Mucosa of descending colon (tissue), 3 donors: ENCODE data around the gene EPHA6. TPM values are rescaled to one million over a fixed set of nuclear protein-coding genes. Genes with fewer than 3 reads are reported as not detected.

Experiments
- ATAC-seq: fragments of 200-7000 bp; cut with Tn5 transposase; one replicate; pipeline ENCODE4 v1.9.1; 2020; ENCODE audit warnings: mild to moderate bottlenecking, moderate library complexity
- DNase-seq, 3 donors: peaks; one replicate each; pipeline ENCODE4 v3.0.0-alpha.2; 2020
- H3K36me3 ChIP-seq: fragments of 200-600 bp; one replicate; pipeline ENCODE4 v1.8.0; 2021; ENCODE audit warnings: low read depth, mild to moderate bottlenecking
- H3K4me1 ChIP-seq: fragments of 200-600 bp; one replicate; pipeline ENCODE4 v1.8.0; 2021; ENCODE audit warnings: low read depth, mild to moderate bottlenecking
- H3K4me3 ChIP-seq: fragments of 200-600 bp; one replicate; pipeline ENCODE4 v1.8.0; 2021; ENCODE audit warnings: mild to moderate bottlenecking
- H3K9me3 ChIP-seq: fragments of 200-600 bp; one replicate; pipeline ENCODE4 v1.8.0; 2021; ENCODE audit warnings: mild to moderate bottlenecking
- intact Hi-C, 2 donors: fragments of 100-400 bp; cut with DNase I in 1 of 2; cut with micrococcal nuclease in 1 of 2; formaldehyde crosslinking; loops; one replicate each; pipeline versions ENCODE4 v1.11.0 to v1.11.1; 2022; cut with DNase I, micrococcal nuclease
- total RNA-seq, 3 donors: library from RNA; stranded (reverse); fragmentation: NEBNext Ultra II Directional in 2 of 3; extraction: Animal tissue kit (Norgen Biotek cat#: 25700) in 2 of 3; gene quantifications; one replicate each; pipeline versions ENCODE4 v1.2.1 to v1.2.4, GENCODE V29; 2021 to 2023
- TF ChIP-seq, protein P1 (sequence below): fragments of 200-600 bp; IDR thresholded peaks from one replicate; pipeline ENCODE4 v1.8.0; 2022; ENCODE audit warnings: antibody characterized with exemption, mild to moderate bottlenecking
- donor health status: DM: no; HTN: no; CAD: no; lungs with moderate emphysema.
- donor health status: DM: no; HTN: no; CAD: no.
- donor health status: DM: no; HTN: yes; CAD: no.

EPHA6 gene
- total RNA-seq, 3 donors from 2014 or later: 0.55 to 24.8 (median 1.5) TPM

DNA sequence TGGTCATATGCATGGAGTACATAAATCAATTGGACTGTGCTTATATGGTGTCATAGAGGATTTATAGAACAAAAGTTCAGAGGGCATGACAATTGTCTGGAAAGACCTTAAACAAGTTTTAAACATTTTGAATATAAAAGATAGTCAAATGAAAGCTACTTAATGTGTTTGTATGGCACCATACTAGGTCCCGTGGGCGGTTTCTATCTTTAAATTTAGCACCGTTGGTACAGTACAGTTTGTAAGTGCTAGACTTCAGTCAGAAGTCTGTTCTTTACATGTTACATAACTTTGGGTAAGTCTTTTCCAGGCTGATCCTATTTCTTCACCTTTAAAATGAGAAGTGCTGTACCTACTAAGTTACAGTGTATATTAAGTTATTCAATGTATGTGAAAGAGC is 576.8 kb downstream of the EPHA6 start:
- no peak for DNase-seq
- Histone ChIP-seq H3K36me3 (no peaks in the 10 kb centered on the region), H3K4me3 (no peak overlapping the region), H3K9me3 (no peaks in the 10 kb centered on the region), H3K4me1 (no peaks in the 10 kb centered on the region)
- intact Hi-C loops: no loop called here
- ATAC-seq: no peak
- TF ChIP-seq, protein P1, sequence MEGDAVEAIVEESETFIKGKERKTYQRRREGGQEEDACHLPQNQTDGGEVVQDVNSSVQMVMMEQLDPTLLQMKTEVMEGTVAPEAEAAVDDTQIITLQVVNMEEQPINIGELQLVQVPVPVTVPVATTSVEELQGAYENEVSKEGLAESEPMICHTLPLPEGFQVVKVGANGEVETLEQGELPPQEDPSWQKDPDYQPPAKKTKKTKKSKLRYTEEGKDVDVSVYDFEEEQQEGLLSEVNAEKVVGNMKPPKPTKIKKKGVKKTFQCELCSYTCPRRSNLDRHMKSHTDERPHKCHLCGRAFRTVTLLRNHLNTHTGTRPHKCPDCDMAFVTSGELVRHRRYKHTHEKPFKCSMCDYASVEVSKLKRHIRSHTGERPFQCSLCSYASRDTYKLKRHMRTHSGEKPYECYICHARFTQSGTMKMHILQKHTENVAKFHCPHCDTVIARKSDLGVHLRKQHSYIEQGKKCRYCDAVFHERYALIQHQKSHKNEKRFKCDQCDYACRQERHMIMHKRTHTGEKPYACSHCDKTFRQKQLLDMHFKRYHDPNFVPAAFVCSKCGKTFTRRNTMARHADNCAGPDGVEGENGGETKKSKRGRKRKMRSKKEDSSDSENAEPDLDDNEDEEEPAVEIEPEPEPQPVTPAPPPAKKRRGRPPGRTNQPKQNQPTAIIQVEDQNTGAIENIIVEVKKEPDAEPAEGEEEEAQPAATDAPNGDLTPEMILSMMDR: no peak

DNA sequence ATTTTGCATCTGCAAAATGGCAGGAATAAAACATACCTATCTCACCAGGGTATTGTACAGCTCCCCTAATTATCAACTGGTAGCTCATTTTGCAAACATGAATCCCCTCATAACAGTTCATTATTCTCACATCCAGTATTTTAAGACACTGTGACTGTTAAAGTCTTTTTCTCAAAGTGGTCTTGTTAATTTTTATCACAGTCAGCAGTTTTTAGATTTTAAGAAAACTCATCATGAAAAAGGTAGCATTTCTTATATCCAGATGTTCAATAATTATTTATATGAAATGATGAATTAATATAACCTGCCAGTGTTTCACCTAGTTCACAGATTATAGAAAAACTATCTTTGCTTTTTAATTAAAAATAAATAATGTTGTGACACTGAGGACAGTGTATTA is 595.2 kb downstream of the EPHA6 start:
- Histone ChIP-seq H3K36me3 (no peaks in the 10 kb centered on the region), H3K4me3 (no peak overlapping the region), H3K9me3 (no peaks in the 10 kb centered on the region), H3K4me1 (no peaks in the 10 kb centered on the region)
- ATAC-seq (no peak), DNase-seq (no peak)
- TF ChIP-seq, protein P1: no peak
- intact Hi-C loops: no loop called here

DNA sequence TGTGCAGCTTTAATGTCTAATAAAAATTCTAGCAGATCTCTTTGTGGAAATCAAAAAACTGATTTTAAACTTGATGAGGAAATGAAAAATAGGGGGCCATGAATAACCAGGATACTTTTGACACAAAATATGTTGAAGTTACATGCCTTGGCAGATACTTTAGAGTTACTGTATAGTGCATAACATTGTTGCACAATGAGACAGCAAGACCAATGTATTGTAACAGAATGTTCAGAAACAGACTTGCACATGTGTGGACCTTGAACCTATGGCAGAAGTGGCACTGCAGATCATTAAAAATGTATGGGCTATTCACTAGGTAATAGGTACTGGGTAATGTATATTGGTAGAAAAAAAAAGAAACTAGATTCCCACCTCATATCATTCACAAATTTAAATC is 607.2 kb downstream of the EPHA6 start:
- Histone ChIP-seq H3K4me1 (no peaks in the 10 kb centered on the region), H3K4me3 (no peak overlapping the region), H3K36me3 (no peaks in the 10 kb centered on the region), H3K9me3 (no peaks in the 10 kb centered on the region)
- DNase-seq: no peak
- TF ChIP-seq, protein P1: no peak
- intact Hi-C loops: no loop called here
- ATAC-seq: no peak

DNA sequence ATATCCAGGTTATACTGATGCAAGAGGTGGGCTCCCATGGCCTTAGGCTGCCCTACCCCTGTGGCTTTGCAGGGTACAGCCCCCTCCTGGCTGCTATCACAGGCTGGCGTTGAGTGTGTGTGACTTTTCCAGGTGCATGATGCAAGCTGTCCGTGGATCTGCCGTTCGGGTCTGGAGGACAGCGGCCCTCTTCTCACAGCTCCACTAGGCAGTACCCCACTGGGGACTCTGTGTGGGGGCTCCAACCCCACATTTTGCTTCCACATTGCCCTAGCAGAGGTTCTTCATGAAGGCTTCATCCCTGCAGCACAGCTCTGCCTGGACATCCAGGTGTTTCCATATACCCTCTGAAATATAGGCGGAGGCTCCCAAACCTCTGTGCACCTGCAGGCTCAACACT is 610.6 kb downstream of the EPHA6 start:
- DNase-seq: no peak
- no peaks in the 10 kb centered on the region for H3K9me3 ChIP-seq
- no peaks in the 10 kb centered on the region for H3K4me1 ChIP-seq
- no peak for ATAC-seq
- intact Hi-C loops: no loop called here
- H3K4me3 ChIP-seq: no peak overlapping the region
- TF ChIP-seq, protein P1: no peak
- no peaks in the 10 kb centered on the region for H3K36me3 ChIP-seq

DNA sequence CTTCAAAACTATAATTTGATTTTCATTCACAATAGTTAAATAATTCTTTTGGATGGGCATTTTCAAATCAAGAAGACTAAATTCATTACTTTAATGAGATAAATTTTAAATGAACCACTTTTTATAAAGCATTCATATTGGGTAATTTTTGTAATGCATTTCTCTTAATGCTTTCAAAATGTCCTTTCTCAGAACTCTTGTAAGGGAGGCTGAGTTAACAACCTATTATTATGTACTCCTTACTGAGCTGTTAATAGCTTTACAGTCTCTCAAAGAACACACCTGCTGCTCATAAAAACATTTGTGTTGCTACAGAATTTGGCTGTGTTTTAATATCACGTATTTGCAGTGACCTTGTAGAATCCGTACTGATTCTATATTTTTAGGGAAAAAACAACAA is 616.2 kb downstream of the EPHA6 start:
- ATAC-seq: no peak
- Histone ChIP-seq H3K4me1 (peaks cover 5% of the 10 kb centered on the region), H3K9me3 (no peaks in the 10 kb centered on the region), H3K36me3 (no peaks in the 10 kb centered on the region), H3K4me3 (no peak overlapping the region)
- TF ChIP-seq, protein P1: no peak
- DNase-seq: no peak
- intact Hi-C loops: no loop called here

DNA sequence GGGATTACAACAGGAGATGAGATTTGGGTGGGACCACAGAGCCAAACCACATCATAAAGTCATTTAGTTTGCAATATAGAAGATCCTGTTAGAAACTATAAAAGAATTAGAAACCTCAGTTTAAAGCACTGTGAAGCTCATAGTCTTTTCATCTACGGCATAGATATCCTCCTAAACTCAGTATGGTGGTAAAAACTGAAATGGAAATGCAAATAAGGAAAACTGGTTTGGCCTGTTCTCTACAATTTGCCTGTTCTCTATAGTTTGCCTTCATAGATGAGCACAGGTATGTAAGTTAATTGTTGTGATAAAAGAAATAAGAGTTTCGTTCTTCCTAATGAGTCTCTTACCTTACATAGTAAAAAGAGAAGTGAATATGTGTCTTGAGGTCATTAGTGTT is 618.5 kb downstream of the EPHA6 start:
- TF ChIP-seq, protein P1: no peak
- no peaks in the 10 kb centered on the region for H3K9me3 ChIP-seq
- no peaks in the 10 kb centered on the region for H3K36me3 ChIP-seq
- ATAC-seq: peak; percentile 77
- DNase-seq: peak in 1 of 3 donors; percentile 10
- no peak overlapping the region for H3K4me3 ChIP-seq
- peaks cover 5% of the 10 kb centered on the region for H3K4me1 ChIP-seq
- intact Hi-C loops: no loop called here
